Medulla oblongata (tissue), 1 donor: ENCODE results near the gene HPSE.
"Not testable (repeated sequence)": the region's sequence is repeated elsewhere in the genome, so short reads cannot be mapped to it uniquely, and the experiment has no call there.

Experiments used
- DNase-seq: peaks from one replicate; pipeline ENCODE4 v3.0.0-alpha.2; 2015; ENCODE audit errors: extremely low spot score

HPSE gene

DNA sequence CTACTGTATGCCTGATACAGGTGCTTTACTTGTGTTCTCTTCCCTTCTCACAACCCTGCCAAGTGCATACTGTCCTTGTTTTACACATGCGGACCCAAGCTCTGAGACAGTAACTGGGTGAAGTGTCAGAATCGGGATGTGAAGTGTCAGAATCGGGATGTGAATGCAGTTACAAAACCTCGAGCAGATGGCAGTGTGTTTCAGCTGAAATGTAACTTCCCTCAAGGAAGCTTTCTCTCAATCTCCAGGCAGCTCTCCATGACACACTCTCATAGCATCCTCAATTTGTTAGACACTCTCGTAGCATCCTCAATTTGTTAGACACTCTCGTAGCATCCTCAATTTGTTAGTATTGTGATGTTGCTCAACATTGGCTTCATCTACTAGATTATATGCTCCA is 1.1 kb upstream of the HPSE start:
- peak; percentile 49 for DNase-seq

DNA sequence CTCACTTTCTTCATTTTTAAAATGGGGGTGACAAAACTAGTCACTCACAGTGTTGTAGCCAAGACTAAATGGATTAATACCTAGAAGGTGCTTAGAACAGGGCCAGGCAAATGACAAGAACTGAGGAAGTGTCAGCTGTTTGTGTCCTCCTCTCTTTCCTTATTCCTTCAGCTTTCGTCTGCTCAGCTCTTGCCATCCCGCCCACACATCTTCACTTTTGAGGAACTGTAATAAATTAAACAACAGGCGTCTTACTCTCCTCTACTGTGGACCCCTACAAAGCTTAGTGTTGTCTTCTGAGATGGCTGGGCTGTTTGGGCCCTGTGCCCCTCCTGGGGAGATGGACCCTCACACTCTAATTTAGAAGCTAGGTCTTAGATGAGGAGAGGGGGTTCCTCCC is 2.7 kb downstream of the HPSE start:
- peak; percentile 23 for DNase-seq

DNA sequence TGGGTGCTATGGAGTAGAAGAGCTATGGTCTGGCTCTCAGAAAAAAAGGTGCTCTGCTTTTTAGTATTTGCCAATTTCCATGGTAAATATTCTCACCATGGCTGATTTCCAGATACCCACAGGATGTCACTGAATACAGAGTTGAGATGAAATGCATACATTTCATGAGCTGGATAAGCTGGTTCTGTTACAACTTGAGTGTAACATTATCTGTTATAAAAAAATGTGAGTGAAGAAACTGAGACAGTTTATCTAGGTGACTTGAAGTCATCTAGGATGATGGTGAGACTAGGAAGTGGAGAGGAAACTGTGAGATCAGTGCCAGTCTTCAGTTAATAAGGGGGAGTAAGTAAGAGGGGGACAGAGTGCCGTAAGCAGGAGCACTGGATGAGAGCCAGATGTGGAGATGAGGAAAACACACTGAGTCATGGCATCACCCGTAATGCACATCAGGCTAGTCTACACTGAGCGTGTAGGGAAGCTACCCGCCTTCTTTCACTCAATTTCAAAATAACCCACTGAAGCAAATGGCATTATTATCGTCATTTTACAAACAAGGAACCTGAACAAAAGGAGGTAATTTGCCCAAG is 5.0 kb downstream of the HPSE start:
- no peak for DNase-seq

DNA sequence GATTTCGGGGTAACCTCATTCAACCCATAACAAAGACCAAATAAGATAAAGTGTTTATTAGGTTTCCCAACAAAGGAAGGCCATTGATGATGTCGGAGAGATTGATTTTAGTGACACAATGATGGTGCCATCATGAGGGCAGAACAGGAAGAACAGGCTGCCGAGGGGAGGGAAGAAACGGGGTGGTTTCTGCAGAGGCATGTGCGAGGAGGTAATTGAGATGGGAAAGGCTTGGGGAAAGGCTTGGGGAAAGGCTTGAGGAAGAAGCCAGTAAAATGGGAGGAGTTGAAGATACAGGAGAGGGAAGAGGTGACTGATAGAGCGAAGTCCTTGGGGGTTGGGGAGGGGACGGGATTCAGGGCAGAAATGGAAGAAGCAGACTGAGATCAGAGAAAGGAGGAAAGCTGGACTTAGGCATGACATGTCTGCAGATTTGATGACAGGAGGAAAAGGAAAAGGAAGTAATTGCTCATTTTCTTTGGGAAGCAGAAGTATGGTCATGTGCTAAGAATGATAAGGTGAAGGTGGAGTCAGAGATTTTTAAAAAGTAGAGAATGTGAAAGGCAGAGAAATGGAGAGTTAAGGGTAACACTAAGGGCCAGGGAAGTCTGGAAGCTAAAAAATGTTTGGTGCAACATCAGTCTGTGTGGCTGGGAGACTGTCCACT is 6.0 kb downstream of the HPSE start:
- DNase-seq = no peak

DNA sequence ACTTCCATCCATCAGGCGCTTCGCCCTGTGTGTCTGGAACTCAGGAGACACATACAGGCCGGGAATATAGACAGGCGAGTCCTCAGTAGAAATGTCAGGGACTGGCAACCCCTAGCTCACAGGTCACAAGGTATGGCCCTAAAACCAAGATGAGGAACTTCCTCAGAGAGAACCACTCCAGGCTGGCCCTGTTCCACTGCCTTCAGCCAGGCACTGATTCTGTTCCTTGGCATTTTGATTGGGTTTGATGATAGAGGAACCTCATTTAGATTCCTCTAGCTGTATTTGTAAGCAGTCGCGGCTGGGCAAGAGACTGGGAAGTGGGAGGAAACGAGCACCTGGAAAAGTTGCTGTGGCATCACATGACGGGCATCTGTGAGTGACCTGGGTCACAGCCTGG is 8.1 kb downstream of the HPSE start:
- DNase-seq = peak; percentile 54

DNA sequence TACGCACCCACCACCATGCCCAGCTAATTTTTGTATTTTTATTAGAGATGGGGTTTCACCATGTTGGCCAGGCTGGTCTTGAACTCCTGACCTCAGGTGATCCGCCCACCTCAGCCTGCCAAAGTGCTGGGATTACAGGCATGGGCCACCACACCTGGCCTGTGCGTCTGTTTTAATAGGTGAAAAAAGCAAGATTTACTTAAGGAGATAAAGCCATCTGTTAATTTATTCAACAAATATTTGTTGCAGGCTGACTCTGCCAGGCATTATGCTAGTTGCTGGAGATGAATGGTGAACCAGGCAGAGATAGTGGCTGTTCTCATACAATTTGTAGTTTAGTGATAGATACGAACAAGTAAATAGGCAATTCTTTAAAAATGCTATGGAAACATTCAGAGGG is 9.3 kb downstream of the HPSE start:
- not testable (repeated sequence) for DNase-seq

DNA sequence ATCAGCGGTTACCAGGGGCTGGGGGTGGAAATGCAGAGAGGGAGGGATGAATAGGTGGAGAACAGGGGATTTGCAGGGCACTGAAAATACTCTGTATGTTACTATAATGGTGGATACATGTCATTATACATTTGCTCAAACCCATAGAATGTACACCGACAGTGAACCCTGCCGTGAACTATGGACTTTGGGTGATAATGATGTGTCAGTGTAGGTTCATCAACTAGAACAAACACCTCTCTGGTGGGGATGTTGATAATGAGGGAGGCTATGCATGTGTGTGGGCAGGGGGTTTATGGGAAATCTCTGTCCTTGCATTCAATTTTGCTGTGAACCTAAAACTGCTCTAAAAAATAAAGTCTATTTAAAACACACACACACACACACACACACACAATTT is 11.5 kb downstream of the HPSE start:
- no peak for DNase-seq

DNA sequence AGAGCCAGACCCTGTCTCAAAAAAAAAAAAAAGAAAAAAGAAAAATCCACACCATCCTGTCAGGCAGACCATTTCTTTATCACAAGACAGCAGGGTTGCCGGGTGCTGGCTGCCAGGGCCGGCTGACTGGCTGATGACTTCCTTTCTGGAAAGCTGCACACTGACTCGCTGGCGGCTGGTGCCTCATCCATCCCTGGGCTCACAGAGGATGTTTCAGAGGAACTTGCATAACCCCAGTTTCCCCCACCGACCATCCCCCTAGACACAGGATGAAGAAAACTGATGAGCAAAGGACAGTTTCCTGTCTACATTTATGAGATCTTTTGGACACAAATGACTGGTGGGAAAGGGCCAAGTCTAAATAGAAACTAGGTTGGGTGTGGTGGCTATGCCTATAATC is 14.1 kb downstream of the HPSE start:
- DNase-seq = peak; percentile 79

DNA sequence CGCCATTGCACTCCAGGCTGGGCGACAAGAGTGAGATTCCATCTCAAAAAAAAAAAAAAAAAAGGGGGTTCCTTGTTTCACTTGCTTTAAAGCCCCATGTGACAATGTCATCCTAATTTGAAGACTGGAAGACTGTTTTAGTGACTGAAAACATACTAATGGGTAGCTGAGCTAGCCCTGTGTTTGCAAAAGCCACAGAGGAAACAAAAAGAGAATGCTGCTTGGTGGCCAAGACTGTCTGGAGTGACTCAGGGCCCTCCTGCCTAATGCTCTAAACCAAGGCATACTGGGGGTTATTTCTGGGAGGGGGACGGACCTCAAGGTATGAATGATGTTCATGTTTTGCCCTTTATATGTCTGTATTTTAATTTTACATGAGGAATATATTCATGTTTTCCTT is 16.0 kb downstream of the HPSE start:
- no peak for DNase-seq

DNA sequence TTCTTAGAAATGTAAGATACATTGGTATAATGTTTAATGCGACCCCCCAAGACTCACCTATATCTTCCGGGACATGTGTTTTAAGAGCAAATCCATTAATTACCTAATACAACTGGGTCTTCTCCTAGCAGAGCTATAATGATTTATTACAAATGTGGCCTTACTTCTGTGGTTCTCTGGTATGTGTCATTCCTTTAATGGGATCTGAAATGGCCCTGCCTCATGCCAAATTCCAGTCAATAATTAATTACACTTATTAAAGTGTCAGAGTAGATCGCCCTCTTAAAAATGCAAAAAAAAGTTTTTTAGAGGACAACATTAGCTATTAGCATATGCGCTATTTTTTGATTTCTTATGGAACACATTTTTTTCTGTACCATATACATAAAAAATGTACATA is 17.0 kb downstream of the HPSE start:
- DNase-seq = no peak

DNA sequence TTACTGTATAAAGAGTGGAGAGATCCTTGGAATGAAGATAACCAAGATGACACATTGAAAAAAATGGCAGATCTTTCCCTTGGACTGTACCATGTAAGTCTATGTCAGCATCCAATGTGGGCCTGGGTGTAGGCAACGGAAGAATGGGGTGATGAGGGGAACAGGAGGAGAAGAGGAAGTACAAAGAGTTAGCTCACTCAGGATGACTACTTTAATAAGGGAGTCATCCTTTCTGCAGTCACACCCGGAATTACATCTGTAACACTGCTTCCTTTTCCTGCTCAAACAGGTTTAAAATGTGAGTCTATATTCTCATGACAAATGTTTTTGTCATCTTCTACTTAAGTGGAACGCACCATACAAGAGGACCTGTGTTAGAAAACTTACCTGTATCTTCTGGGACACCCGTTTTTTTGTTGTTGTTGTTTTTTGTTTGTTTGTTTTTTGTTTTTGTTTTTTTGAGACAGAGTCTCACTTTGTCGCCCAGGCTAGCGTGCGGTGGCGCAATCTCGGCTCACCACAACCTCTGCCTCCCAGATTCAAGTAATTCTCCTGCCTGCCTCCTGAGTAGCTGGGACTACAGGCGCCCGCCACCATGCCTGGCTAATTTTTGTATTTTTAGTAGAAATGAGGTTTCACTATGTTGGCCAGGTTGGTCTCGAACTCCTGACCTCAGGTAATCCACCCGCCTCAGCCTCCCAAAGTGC is 18.0 kb downstream of the HPSE start:
- DNase-seq = no peak

DNA sequence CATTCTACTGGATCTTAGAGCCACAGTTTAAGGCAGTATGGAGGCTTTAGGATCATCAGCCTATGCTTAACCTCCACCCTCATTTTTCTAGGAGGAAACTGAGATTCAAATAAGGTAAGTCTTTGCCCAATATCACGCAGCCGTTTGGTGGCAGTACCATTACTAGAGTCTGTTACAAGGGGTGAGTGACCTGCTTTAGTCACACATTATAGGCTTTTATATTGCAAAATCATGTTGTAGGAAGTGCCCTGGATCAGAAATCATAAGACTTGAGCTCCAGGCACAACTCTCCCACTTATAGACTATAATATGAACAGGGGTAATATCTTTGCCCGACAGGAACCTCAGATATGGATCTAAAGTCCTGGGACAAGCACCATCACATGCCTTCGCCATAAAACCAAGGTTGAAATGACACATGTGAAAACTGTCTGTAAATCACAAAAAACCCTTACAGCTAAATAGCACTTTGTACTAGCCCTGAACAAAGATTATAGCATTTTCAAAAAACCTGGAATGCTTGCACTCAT is 19.2 kb downstream of the HPSE start:
- DNase-seq = no peak

DNA sequence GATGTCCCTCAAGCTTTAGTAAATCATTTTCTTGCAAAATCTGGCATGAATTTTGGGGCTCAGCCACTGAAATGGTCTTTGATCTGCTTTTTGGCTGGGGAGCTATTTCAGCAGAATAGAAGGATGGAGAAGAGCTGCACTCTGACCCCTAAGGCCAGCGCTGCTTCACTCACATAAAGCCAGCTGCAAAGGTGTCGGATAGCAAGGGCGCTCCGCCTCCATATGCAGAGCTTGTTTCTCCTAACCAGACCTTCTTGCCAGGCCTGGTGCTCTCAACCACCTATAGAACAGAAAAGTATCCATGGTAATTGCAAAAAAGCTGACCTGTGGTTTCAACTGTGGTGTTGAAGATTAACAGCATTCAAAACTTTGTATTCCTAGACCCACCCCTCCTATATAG is 26.0 kb downstream of the HPSE start:
- no peak for DNase-seq

DNA sequence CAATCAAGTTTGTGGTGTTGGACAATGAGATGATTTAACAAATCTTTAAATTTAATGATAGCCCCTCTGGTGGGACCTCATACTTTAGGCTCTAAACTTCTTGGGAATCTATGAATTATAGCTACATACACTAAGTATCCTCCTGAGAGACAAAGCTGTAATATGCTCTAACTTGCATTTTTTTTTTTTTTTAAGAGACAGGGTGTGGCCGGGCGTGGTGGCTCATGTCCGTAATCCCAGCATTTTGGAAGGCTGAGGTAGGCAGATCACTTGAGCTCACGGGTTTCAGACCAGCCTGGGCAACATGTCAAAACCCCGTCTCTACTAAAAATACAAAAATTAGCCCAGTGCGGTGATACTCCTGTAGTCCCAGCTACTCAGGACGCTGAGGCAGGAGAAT is 26.7 kb downstream of the HPSE start:
- no peak for DNase-seq

DNA sequence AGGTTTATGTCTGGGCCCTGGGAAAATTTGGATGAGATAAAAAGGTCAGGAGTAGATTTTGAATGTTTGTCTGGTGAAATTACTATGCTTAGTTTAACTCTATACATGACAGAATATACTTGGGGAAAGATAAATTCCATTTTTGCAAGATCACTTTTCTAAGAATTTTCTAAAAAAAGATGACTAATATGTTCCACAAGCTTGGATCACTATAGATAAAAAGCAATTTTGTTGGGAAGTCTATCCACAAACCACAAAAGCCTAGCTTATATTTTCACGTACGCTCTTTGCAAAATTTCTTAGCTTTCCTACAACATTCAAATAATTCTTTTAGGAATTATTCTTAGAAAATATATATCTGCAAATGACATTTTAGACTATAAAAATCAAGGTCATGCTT is 29.5 kb downstream of the HPSE start:
- no peak for DNase-seq

DNA sequence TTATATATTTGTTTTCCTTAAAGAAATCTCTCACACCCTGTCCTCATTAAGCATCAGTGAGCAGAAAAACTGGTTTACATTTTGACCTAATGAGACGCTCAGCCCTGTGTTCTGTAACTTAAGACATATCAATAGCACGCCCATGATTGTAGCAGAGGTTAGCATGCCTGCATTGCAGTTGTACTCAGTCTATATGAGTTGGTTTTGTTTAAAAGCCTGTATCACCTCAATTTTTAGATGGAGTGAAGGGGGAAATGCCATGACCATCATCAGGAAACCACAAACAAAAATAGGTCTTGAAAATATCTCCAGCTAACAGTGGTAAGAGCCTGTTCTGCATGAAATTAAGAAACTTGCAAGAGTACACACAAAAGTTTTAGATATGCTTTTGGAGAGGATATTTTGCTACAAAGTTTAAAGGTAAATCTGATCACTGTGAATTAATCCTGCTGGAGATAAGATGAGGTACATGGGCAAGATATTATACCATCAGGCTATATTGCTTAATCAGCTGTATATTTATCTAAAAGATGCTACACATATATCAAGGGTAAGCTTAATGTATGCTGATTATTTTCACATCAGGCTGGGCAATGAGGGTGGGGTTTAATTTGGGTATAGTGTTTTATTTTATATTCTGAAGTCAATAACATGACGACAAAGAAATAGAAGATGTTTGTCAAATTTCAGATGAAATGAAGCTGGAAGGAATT is 36.9 kb downstream of the HPSE start:
- no peak for DNase-seq

DNA sequence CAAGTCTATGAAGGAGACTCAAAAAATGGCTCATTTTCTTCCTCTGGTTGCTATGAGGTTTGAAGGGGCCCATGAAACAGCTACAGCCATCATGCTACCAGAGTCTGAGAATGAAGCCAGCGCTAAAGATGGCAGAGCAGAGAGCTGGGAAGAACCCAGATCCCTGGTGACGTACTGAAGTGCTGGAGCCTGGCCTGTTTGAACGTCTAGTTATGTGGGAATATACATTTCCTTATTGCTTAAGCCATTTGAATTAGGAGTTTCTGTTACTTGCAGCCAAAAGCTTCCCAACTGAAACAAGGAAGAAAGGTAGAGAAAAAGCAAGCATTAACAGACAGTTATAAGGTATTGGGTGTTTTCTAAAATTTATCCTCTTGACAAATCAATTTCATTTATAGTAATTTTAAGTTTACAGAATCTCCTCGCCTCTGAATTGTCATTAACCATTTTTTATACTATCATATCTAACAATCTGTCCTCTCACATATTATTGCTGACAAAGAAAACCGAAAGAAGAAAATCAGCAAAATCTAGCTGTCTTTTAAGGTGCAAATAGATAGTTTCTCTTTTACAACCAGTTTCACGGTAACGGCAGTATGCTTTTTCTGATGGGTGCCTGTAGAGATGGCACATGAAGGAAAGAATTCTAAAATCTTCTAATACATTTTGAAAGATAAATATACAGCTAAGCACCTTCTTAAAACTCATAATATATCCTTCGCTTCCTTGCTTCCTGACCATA is 41.2 kb downstream of the HPSE start:
- no peak for DNase-seq

DNA sequence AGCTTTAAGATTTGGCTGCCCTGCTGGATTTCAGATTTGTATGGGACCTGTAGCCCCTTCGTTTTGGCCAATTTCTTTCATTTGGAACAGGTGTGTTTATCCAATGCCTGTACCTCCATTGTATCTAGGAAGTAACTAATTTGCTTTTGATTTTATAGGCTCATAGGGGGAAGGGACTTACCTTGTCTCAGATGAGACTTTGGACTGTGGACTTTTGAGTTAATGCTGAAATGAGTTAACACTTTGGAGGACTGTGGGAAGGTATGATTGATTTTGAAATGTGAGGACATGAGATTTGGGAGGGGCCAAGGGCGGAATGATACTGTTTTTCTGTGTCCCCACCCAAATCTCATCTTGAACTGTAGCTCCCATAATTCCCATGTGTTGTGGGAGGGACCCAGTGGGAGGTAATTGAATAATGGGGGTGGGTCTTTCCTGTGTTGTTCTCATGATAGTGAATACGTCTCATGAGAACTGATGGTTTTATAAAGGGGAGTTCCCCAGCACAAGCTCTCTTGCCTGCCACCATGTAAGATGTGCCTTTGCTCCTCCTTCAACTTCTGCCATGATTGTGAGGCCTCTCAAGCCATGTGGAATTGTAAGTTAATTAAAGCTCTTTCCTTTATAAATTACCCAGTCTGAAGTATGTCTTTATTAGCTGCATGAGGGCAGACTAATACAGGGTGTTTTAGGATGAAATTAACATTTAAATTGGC is 44.4 kb downstream of the HPSE start:
- not testable (repeated sequence) for DNase-seq

DNA sequence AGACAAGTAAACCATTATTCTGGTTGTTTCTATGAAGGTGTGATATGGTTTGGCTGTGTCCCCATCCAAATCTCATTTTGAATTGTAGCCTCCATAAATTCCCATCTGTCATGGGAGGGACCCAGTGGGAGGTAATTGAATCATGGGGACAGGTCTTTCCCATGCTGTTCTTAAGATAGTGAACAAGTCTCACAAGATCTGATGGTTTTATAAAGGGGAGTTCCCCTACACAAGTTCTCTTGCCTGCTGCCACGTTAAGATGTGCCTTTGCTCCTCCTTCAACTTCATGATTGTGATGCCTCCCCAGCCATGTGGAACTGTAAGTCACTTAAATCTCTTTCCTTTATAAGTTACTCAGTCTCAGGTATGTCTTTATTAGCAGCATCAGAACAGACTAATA is 46.3 kb downstream of the HPSE start:
- not testable (repeated sequence) for DNase-seq

DNA sequence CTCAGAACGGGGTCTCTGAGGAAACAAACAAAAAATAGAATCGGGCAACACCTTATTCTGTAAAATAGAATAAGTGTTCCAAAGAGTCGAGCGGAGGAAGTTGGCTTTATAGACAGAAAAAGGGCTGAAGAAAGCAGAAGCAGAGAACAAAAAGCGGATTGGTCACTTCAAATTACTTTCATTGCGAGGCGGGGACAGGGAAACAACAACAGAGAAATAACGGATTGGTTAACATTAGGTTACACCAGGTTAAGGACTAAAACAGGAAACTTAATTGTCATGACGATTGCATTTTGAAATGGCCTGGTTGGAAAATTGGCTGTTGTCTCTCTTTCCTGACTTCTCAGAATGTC is 49.6 kb downstream of the HPSE start:
- peak; percentile 73 for DNase-seq
